Measurements from ENCODE around the gene MIER3. TPM values are rescaled to one million over a fixed set of nuclear protein-coding genes. Genes with fewer than 3 reads are reported as not detected.

MIER3 gene
- total and polyA plus RNA-seq, 9 of the 15 experiments (the other 6 are each of a cell fraction or from before 2014, with no cell fraction given) = 4.1 to 29.3 (median 13.0) TPM

DNA sequence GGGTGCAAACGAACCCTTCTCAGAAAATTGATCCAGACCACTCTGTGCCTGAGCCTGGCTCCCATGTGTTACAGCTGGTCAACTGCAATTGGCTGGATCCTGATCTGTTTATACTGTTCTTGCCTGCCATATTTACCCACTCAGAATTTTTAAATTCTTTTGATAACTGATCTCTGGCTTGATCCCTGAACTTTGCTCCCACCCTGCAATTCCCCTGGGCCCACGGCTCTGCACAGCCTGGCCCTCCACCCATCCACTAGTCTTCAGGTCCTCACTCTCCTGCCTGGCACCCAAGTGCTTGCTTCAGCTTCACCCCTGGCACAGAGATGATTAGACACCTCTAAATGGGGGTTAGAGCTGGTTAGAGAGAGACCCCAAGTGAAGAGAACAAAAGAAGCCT is 25.9 kb upstream of the MIER3 start (continued):
- TF ChIP-seq TCF15 (CRISPR knock-in tag; IDR thresholded peaks at IDR 0.05) = no peak
- no peak for TF ChIP-seq ZNF444 (CRISPR knock-in tag; IDR thresholded peaks at IDR 0.05)
- TF ChIP-seq REST (IDR thresholded peaks at IDR 0.05; ENCODE audit: borderline replicate concordance) = no peak
- no peak for TF ChIP-seq REST (CRISPR knock-in tag; IDR thresholded peaks at IDR 0.05; ENCODE audit: low read depth)
- TF ChIP-seq ZNF778 (CRISPR knock-in tag; IDR thresholded peaks at IDR 0.05) = no peak
- TF ChIP-seq GABPA (tag; conservative IDR thresholded peaks at IDR 0.05; ENCODE audit: low read depth) = no peak
- TF ChIP-seq ATF2 (CRISPR knock-in tag; IDR thresholded peaks at IDR 0.05) = no peak
